ENCODE data around the gene IGSF21. TPM values are rescaled to one million over a fixed set of nuclear protein-coding genes. Genes with fewer than 3 reads are reported as not detected.

IGSF21 gene
- total RNA-seq = 10 to 100 TPM in 1 of 2 donors, 1 to 10 TPM in 1; 5.2 to 10.1 TPM
- 1 to 10 TPM in 1 of 2 donors, under 1 TPM in 1; 0.95 to 2.4 TPM for polyA plus RNA-seq
- long read RNA-seq, donor 1, partial matches to known transcripts = 2 of 4 reads
- long read RNA-seq, donor 1, other reads (novel, unspliced or antisense) = 0 of 4 reads
- long read RNA-seq, donor 2, transcript IGSF21-201 (10 exons, 1,943 nt) = major isoform, 6 of 9 reads
- long read RNA-seq, donor 2, partial matches to known transcripts = 2 of 9 reads
- long read RNA-seq, donor 2, other reads (novel, unspliced or antisense) = 1 of 9 reads

DNA sequence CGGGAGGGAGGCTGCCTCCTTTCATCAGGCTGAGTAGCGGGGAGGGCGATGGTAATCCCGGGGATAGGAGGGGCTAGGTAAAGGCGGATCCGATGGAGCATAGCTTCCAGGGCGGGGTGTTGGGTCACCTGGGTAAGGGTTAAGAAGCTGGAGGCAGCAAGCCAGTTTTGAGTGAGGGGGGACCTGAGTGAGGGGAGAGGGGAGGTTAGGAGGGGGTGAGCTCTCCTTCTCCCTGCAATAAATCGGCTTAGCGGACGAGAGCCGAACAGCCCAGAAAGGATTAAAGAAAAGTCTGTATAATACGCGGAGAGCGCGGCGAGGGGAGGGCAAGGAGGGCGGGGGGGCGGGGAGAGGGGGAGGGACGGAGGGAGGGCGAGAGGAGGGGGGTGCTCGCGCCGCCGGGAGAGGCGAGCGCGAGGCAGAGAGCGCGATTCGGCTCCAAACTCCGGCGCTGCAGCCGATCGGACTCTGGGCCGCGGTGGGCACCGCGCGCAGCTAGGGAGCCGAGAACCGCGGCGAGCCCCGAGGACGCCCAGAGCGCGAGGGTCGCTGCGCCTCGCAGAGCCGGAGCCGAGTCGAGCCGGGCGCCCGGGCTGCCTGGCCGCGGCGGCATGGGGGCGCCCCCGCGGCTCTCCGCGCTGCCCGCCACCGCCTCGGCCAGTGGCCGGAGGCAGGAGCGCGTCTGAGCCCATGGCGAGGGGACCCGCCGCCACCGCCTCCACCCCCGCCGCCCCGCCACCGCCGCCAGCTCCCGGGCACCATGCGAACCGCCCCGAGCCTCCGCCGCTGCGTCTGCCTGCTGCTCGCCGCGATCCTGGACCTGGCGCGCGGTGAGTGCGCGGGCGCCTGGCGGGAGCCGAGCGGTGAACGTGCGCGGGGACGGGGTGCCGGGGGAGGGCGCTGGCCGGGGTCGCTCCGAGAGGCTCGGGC, at the start of gene IGSF21:
IGSF21 (plus strand) TSS at position 430 of the 930 bp plus-strand sequence; CDS start at position 761, 331 bp downstream.
- Histone ChIP-seq H3K27ac (ENCODE audit: low read depth in 1 of 2, low read length in 2 of 2) (no peak within 1 kb of the TSS), H3K4me1 (ENCODE audit: control insufficient read depth in 1 of 2, insufficient read depth in 2 of 2, low read length in 2 of 2) (no peaks in the 10 kb centered on the region), H3K9me3 (ENCODE audit: control insufficient read depth, low read length) (no peaks in the 10 kb centered on the region), H3K36me3 (ENCODE audit: control insufficient read depth in 1 of 2, insufficient read depth in 2 of 2, low read length in 1 of 2) (no peaks in the 10 kb centered on the region), H3K4me3 (ENCODE audit: low read length in 2 of 2) (no peak within 1 kb of the TSS), H3K27me3 (ENCODE audit: control insufficient read depth in 1 of 2, insufficient read depth in 2 of 2, low read length in 1 of 2) (no peaks in the 10 kb centered on the region)
- DNase-seq (no peak), ATAC-seq (ENCODE audit: low FRiP score) (no peak)
- intact Hi-C loops (cut with DNase I) = loop anchor here in 1 of 2 donors (10.0 kb wide), 1 partner anchor 453 kb away; no protein-coding TSS in a partner anchor
- WGBS, 2 donors = 1% methylated on average over 50 to 108 of the region's 108 CpGs

DNA sequence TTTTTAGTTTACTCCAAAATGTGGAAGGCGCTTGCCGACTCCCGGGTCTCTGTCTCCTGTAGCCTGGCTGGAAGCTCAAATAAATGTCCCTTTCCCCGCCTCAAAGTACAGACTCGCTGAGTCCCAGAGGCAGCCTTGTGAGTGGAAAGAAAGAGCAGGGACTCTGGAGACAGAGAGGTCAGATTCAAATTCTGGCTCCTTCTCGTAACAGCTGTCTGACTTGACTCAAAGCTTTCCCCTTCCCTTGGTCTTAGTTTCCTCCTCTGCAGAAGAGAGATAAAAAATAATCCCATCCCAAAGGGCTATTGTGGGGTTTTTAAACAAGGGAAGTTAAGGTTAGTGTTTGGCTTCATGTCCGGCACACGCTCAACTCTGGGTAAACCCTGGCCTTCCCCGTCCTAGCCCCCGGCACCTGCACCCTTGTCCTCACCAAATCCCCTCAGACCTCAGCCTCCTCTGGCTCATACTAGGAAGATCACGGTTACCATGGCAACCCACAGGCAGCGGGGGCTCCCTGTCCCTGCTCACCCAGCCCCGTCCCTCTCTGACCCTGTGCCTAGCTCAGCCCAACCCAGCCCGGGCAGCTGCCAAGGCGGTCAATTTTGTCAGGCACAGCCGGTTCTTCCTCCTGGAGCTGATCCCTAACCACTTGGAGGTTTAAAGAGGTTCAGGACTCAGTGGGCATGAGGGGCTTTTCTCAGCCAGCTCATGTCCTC, 49.2 kb upstream of the IGSF21 start:
- H3K4me3 ChIP-seq (ENCODE audit: low read length in 2 of 2) = no peak overlapping the region
- no peaks in the 10 kb centered on the region for H3K36me3 ChIP-seq (ENCODE audit: control insufficient read depth in 1 of 2, insufficient read depth in 2 of 2, low read length in 1 of 2)
- 64 to 68% methylated on average over 16 of the region's 16 CpGs for WGBS, 2 donors
- no peak overlapping the region for H3K27ac ChIP-seq (ENCODE audit: low read depth in 1 of 2, low read length in 2 of 2)
- DNase-seq (no peak), ATAC-seq (ENCODE audit: low FRiP score) (no peak)
- intact Hi-C loops (cut with DNase I) = no loop called here
- H3K27me3 ChIP-seq (ENCODE audit: control insufficient read depth in 1 of 2, insufficient read depth in 2 of 2, low read length in 1 of 2) = no peaks in the 10 kb centered on the region
- no peaks in the 10 kb centered on the region for H3K9me3 ChIP-seq (ENCODE audit: control insufficient read depth, low read length)
- no peaks in the 10 kb centered on the region for H3K4me1 ChIP-seq (ENCODE audit: control insufficient read depth in 1 of 2, insufficient read depth in 2 of 2, low read length in 2 of 2)

DNA sequence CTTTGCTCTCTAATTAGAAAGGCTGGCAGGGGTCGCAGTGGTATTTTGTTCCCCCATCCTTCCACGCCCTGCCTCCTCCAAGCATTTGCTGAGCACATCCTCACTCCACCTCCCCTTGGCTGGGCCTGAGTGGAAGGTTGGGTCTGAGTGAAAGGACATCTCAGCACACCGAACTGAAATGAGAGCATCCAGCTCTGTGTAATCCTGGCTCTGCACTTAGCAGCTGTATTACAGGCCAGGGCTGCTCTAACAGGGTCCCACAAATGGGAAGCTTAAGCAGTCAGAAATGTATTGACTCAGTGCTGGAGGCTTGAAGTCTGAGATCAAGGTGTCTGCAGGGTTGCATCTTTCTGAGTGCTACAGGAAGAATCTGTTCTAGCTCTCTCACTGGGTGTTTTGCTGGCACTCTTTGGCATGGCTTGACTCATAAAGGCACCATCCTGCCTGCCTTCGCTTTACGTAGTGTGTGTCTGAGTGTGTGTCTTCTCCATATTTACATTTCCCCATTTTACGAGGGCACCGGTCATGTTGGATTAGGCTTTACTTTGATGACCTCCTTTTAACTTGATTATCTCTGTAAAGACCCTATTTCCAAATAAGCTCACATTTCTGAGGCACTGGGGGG, 48.5 kb upstream of the IGSF21 start:
- DNase-seq (no peak), ATAC-seq (ENCODE audit: low FRiP score) (no peak)
- Histone ChIP-seq H3K4me3 (ENCODE audit: low read length in 2 of 2) (no peak overlapping the region), H3K36me3 (ENCODE audit: control insufficient read depth in 1 of 2, insufficient read depth in 2 of 2, low read length in 1 of 2) (no peaks in the 10 kb centered on the region), H3K27me3 (ENCODE audit: control insufficient read depth in 1 of 2, insufficient read depth in 2 of 2, low read length in 1 of 2) (no peaks in the 10 kb centered on the region), H3K4me1 (ENCODE audit: control insufficient read depth in 1 of 2, insufficient read depth in 2 of 2, low read length in 2 of 2) (no peaks in the 10 kb centered on the region), H3K27ac (ENCODE audit: low read depth in 1 of 2, low read length in 2 of 2) (no peak overlapping the region), H3K9me3 (ENCODE audit: control insufficient read depth, low read length) (no peaks in the 10 kb centered on the region)
- 69 to 76% methylated on average over 7 of the region's 7 CpGs for WGBS, 2 donors
- intact Hi-C loops (cut with DNase I) = no loop called here

DNA sequence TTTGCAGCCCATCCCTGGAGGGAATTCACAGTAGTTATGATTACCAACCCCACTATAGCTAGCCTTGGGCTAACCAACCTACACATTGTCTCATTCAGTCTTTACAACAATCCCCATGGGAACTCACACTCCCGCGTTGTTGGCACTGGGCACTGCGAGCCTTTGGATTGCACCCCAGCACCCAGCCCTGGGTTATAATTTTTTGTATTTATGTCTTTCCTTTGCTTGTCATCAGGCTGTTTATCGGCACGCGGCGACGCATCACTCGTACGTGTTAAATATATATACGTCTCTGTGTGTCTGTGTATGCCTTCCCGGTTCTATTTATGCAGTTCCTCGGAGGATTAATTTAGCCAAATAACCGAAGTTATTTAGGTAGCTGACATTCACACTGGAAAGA, 47.2 kb upstream of the IGSF21 start:
- intact Hi-C loops (cut with DNase I) = no loop called here
- DNase-seq (no peak), ATAC-seq (ENCODE audit: low FRiP score) (no peak)
- 78 to 82% methylated on average over 14 of the region's 14 CpGs for WGBS, 2 donors
- Histone ChIP-seq H3K36me3 (ENCODE audit: control insufficient read depth in 1 of 2, insufficient read depth in 2 of 2, low read length in 1 of 2) (no peaks in the 10 kb centered on the region), H3K27ac (ENCODE audit: low read depth in 1 of 2, low read length in 2 of 2) (no peak overlapping the region), H3K27me3 (ENCODE audit: control insufficient read depth in 1 of 2, insufficient read depth in 2 of 2, low read length in 1 of 2) (no peaks in the 10 kb centered on the region), H3K9me3 (ENCODE audit: control insufficient read depth, low read length) (no peaks in the 10 kb centered on the region), H3K4me3 (ENCODE audit: low read length in 2 of 2) (no peak overlapping the region), H3K4me1 (ENCODE audit: control insufficient read depth in 1 of 2, insufficient read depth in 2 of 2, low read length in 2 of 2) (no peaks in the 10 kb centered on the region)

DNA sequence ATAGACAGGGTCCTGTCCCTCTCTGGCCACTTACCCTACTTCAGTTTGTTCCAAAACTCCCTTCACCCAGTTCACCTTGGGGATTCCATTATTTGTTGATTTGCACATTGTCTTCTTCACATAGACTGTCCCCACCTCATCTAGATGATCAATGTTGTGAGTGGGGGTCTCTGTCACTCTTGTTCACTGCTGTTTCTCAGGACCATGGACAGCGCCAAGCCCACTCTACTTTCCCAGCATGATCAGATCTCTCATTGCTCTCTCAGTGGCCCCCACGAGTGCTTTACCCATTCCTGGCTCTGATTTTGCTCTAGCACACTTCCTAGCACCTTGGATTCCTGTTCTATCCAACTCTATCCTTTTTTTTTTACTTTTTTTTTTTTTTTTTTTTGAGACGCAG, 45.4 kb upstream of the IGSF21 start:
- H3K9me3 ChIP-seq (ENCODE audit: control insufficient read depth, low read length) = no peaks in the 10 kb centered on the region
- WGBS, 2 donors = 42 to 67% methylated on average over 2 to 3 of the region's 3 CpGs
- intact Hi-C loops (cut with DNase I) = no loop called here
- no peaks in the 10 kb centered on the region for H3K4me1 ChIP-seq (ENCODE audit: control insufficient read depth in 1 of 2, insufficient read depth in 2 of 2, low read length in 2 of 2)
- no peak for ATAC-seq (ENCODE audit: low FRiP score)
- H3K4me3 ChIP-seq (ENCODE audit: low read length in 2 of 2) = no peak overlapping the region
- no peaks in the 10 kb centered on the region for H3K27me3 ChIP-seq (ENCODE audit: control insufficient read depth in 1 of 2, insufficient read depth in 2 of 2, low read length in 1 of 2)
- no peak overlapping the region for H3K27ac ChIP-seq (ENCODE audit: low read depth in 1 of 2, low read length in 2 of 2)
- DNase-seq = no peak
- H3K36me3 ChIP-seq (ENCODE audit: control insufficient read depth in 1 of 2, insufficient read depth in 2 of 2, low read length in 1 of 2) = no peaks in the 10 kb centered on the region

DNA sequence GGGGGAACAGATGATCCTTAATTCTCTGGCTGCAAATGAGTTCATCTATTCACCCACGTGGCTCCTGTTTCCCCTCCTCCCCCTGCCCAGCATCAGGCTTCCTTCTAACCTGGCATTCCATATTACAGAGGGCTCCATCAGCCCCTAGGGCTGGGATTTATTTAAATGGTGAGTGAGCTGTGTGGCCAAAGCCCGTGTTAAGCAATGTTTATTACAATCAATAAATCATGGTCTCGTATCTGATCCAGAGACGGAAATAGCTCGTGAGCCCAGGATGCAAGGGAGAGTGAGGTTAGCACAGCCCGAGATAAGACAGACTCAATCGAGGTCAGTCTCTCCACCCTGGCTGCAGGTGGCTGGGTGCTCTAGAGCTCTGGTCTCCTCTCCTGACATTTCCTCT, 43.1 kb upstream of the IGSF21 start:
- ATAC-seq (ENCODE audit: low FRiP score) (no peak), DNase-seq (no peak)
- Histone ChIP-seq H3K9me3 (ENCODE audit: control insufficient read depth, low read length) (no peaks in the 10 kb centered on the region), H3K4me3 (ENCODE audit: low read length in 2 of 2) (no peak overlapping the region), H3K27ac (ENCODE audit: low read depth in 1 of 2, low read length in 2 of 2) (no peak overlapping the region), H3K27me3 (ENCODE audit: control insufficient read depth in 1 of 2, insufficient read depth in 2 of 2, low read length in 1 of 2) (no peaks in the 10 kb centered on the region), H3K36me3 (ENCODE audit: control insufficient read depth in 1 of 2, insufficient read depth in 2 of 2, low read length in 1 of 2) (no peaks in the 10 kb centered on the region), H3K4me1 (ENCODE audit: control insufficient read depth in 1 of 2, insufficient read depth in 2 of 2, low read length in 2 of 2) (no peaks in the 10 kb centered on the region)
- 25 to 32% methylated on average over 7 of the region's 7 CpGs for WGBS, 2 donors
- intact Hi-C loops (cut with DNase I) = no loop called here

DNA sequence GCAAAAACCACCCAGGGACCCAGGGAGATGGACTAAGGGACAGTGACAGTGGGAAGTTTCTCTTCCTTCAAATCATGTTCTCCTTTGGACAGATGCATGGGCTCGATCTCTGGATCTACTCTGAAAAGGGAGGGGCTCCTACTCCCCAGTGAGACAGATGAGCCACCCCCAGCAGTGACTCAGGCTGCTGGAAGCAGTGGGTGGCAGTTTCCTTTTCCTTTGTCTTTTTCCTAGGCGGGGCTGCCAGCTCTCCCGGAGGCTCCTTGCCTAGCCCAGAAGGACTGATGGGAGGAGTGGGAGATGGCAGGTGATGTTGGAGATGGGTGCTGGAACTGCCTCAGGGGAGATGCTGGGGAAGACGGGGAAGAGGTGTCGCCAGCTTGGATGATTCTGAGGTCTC, 41.0 kb upstream of the IGSF21 start:
- intact Hi-C loops (cut with DNase I) = no loop called here

DNA sequence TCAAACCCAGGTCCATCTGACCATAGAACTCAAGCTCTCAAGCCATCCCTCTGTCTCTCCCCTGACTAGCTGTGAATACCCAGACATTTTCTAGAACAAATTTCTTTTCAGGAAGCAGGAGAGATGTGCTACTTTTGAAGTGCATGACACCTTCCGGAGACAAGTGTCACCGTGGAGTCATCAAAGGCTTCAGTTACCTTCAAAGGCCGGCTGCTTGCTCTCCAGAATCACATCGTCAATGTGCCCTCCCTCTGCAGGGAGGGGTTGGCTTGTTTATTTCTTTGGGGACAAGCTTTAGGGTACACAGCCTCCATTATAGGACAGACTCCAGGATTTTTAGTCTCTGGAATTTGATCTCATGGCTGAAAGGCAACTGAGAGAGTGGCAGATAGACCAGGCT, 37.7 kb upstream of the IGSF21 start:
- Histone ChIP-seq H3K9me3 (ENCODE audit: control insufficient read depth, low read length) (no peaks in the 10 kb centered on the region), H3K36me3 (ENCODE audit: control insufficient read depth in 1 of 2, insufficient read depth in 2 of 2, low read length in 1 of 2) (no peaks in the 10 kb centered on the region), H3K4me1 (ENCODE audit: control insufficient read depth in 1 of 2, insufficient read depth in 2 of 2, low read length in 2 of 2) (no peaks in the 10 kb centered on the region), H3K27ac (ENCODE audit: low read depth in 1 of 2, low read length in 2 of 2) (no peak overlapping the region), H3K27me3 (ENCODE audit: control insufficient read depth in 1 of 2, insufficient read depth in 2 of 2, low read length in 1 of 2) (no peaks in the 10 kb centered on the region), H3K4me3 (ENCODE audit: low read length in 2 of 2) (no peak overlapping the region)
- DNase-seq = no peak
- no peak for ATAC-seq (ENCODE audit: low FRiP score)
- intact Hi-C loops (cut with DNase I) = no loop called here
- 47 to 51% methylated on average over 4 of the region's 4 CpGs for WGBS, 2 donors

More for the DNA sequence above, 41.0 kb upstream of the IGSF21 start:
- no peak for DNase-seq
- Histone ChIP-seq H3K27me3 (ENCODE audit: control insufficient read depth in 1 of 2, insufficient read depth in 2 of 2, low read length in 1 of 2) (no peaks in the 10 kb centered on the region), H3K27ac (ENCODE audit: low read depth in 1 of 2, low read length in 2 of 2) (no peak overlapping the region), H3K4me3 (ENCODE audit: low read length in 2 of 2) (no peak overlapping the region), H3K4me1 (ENCODE audit: control insufficient read depth in 1 of 2, insufficient read depth in 2 of 2, low read length in 2 of 2) (no peaks in the 10 kb centered on the region), H3K9me3 (ENCODE audit: control insufficient read depth, low read length) (no peaks in the 10 kb centered on the region), H3K36me3 (ENCODE audit: control insufficient read depth in 1 of 2, insufficient read depth in 2 of 2, low read length in 1 of 2) (no peaks in the 10 kb centered on the region)
- 61 to 71% methylated on average over 5 of the region's 5 CpGs for WGBS, 2 donors
- no peak for ATAC-seq (ENCODE audit: low FRiP score)

All from aorta (tissue), 5 donors.